HG02610 (cell line): ENCODE data around the gene TNIP3.
A peak's percentile ranks its signal among the peaks of the same experiment; 100 is the strongest.
"Not testable (repeated sequence)": the region's sequence is repeated elsewhere in the genome, so short reads cannot be mapped to it uniquely, and the experiment has no call there.

Experiments
- ATAC-seq: cut with Tn5 transposase; IDR thresholded peaks from one replicate; pipeline ENCODE4 v1.9.1; 2021; ENCODE audit warnings: mild to moderate bottlenecking, moderate library complexity; ENCODE audit not compliant: unreplicated experiment

The TNIP3 gene

GRCh38 chr4:121164291-121164690 is at the start of gene TNIP3:
TNIP3 (minus strand) TSS chr4:121164321; CDS start chr4:121164125, 196 bp downstream.
- ATAC-seq: no peak

GRCh38 chr4:121212806-121213205 is 48.7 kb upstream of the TNIP3 start:
- no peak for ATAC-seq

- ATAC-seq: no peak
Measured at GRCh38 chr4:121209171-121209570, 45.0 kb upstream of the TNIP3 start.

- no peak for ATAC-seq
Measured at GRCh38 chr4:121208244-121209007, 44.3 kb upstream of the TNIP3 start.

- ATAC-seq: not testable (repeated sequence)
Measured at GRCh38 chr4:121205777-121206176, 41.7 kb upstream of the TNIP3 start.

- ATAC-seq: peak; percentile 76
Measured at GRCh38 chr4:121200795-121201472, 36.8 kb upstream of the TNIP3 start.

GRCh38 chr4:121199742-121200561 is 35.8 kb upstream of the TNIP3 start:
- ATAC-seq: peak; percentile 82

- no peak for ATAC-seq
Measured at GRCh38 chr4:121198251-121198650, 34.1 kb upstream of the TNIP3 start.

GRCh38 chr4:121195649-121196048 is 31.5 kb upstream of the TNIP3 start:
- ATAC-seq: no peak

- peak; percentile 51 for ATAC-seq
Measured at GRCh38 chr4:121192480-121192879, 28.4 kb upstream of the TNIP3 start.

GRCh38 chr4:121192013-121192412 is 27.9 kb upstream of the TNIP3 start:
- no peak for ATAC-seq

- no peak for ATAC-seq
Measured at GRCh38 chr4:121191361-121191760, 27.2 kb upstream of the TNIP3 start.

GRCh38 chr4:121190389-121190788 is 26.3 kb upstream of the TNIP3 start:
- ATAC-seq: no peak

- peak; percentile 90 for ATAC-seq
Measured at GRCh38 chr4:121189326-121190215, 25.4 kb upstream of the TNIP3 start.

GRCh38 chr4:121187206-121187605 is 23.1 kb upstream of the TNIP3 start:
- no peak for ATAC-seq

- peak; percentile 55 for ATAC-seq
Measured at GRCh38 chr4:121185960-121186359, 21.8 kb upstream of the TNIP3 start.

- no peak for ATAC-seq
Measured at GRCh38 chr4:121183989-121184388, 19.9 kb upstream of the TNIP3 start.

GRCh38 chr4:121183361-121183760 is 19.2 kb upstream of the TNIP3 start:
- ATAC-seq: no peak

- no peak for ATAC-seq
Measured at GRCh38 chr4:121182296-121182695, 18.2 kb upstream of the TNIP3 start.

GRCh38 chr4:121181493-121181892 is 17.4 kb upstream of the TNIP3 start:
- ATAC-seq: no peak
